Liver (tissue), 10 donors: ENCODE data around the gene ETS1. TPM values are rescaled to one million over a fixed set of nuclear protein-coding genes. Genes with fewer than 3 reads are reported as not detected.

Experiments used
- DNase-seq: peaks from one replicate; pipeline ENCODE4 v3.0.0-alpha.2; 2017; ENCODE audit warnings: low spot score
- H3K27ac ChIP-seq, 2 donors: one replicate each; pipeline ENCODE4 v1.7.0; 2013; ENCODE audit warnings: inconsistent platforms in 2 of 2, low read length in 2 of 2, control low read depth in 1 of 2, low read depth in 1 of 2, mild to moderate bottlenecking in 1 of 2
- H3K27me3 ChIP-seq, 4 donors: one replicate each; pipeline versions ENCODE4 v1.6.1 to v1.7.0; 2013; ENCODE audit warnings: low read length in 3 of 4, inconsistent platforms in 1 of 4, mild to moderate bottlenecking in 1 of 4, moderate library complexity in 1 of 4; ENCODE audit not compliant: control insufficient read depth in 4 of 4, insufficient read depth in 4 of 4
- H3K36me3 ChIP-seq, 4 donors: one replicate each; pipeline versions ENCODE4 v1.6.1 to v1.7.0; 2013; ENCODE audit warnings: low read length in 3 of 4, mild to moderate bottlenecking in 3 of 4, low read depth in 1 of 4, moderate library complexity in 1 of 4; ENCODE audit not compliant: control insufficient read depth in 4 of 4, insufficient read depth in 3 of 4
- H3K4me1 ChIP-seq, 4 donors: one replicate each; pipeline versions ENCODE4 v1.6.1 to v1.7.0; 2013; ENCODE audit warnings: low read length in 3 of 4, mild to moderate bottlenecking in 3 of 4, moderate library complexity in 1 of 4; ENCODE audit not compliant: control insufficient read depth in 4 of 4, insufficient read depth in 4 of 4
- H3K4me3 ChIP-seq, 3 donors: one replicate each; pipeline versions ENCODE4 v1.6.1 to v1.7.0; 2013; ENCODE audit warnings: low read length in 3 of 3, control low read depth in 1 of 3, low read depth in 1 of 3, mild to moderate bottlenecking in 1 of 3
- H3K9ac ChIP-seq, 2 donors: one replicate each; pipeline ENCODE4 v1.7.0; 2013; ENCODE audit warnings: low read length in 2 of 2, mild to moderate bottlenecking in 2 of 2, moderate library complexity in 2 of 2, control low read depth in 1 of 2, low read depth in 1 of 2
- H3K9me3 ChIP-seq, 4 donors: one replicate each; pipeline versions ENCODE4 v1.6.1 to v1.7.0; 2013; ENCODE audit warnings: low read length in 3 of 4; ENCODE audit not compliant: control insufficient read depth in 4 of 4
- CTCF ChIP-seq: fragments of 150-350 bp; IDR thresholded peaks from 2 replicates; pipeline ENCODE4 v1.5.1; 2017; ENCODE audit warnings: improper control_type of control experiment, low read depth, low read length; ENCODE audit not compliant: missing input control
- GABPA ChIP-seq, 2 donors: IDR thresholded peaks in 1 of 2; conservative IDR thresholded peaks in 1 of 2; 2 replicates each; pipeline ENCODE4 v1.6.1; 2016; ENCODE audit warnings: antibody characterized with exemption in 2 of 2, mild to moderate bottlenecking in 1 of 2, moderate library complexity in 1 of 2
- RAD21 ChIP-seq, 2 donors: IDR thresholded peaks; 2 replicates each; pipeline ENCODE4 v1.6.1; 2016; ENCODE audit warnings: antibody characterized with exemption in 2 of 2, mild to moderate bottlenecking in 2 of 2
- RXRA ChIP-seq, 2 donors: IDR thresholded peaks; 2 replicates each; pipeline ENCODE4 v1.6.1; 2017 to 2018; ENCODE audit warnings: antibody characterized with exemption in 2 of 2, mild to moderate bottlenecking in 1 of 2
- SP1 ChIP-seq: IDR thresholded peaks from 2 replicates; pipeline ENCODE4 v1.6.1; 2018; ENCODE audit warnings: antibody characterized with exemption, mild to moderate bottlenecking
- WGBS: extraction: QIAGEN DNeasy Blood & Tissue Kit; methylation state at CpG from one replicate; pipeline ENCODE4 v1.1.7; 2013; 5-methylcytosine and 5-hydroxymethylcytosine counted together
- polyA plus RNA-seq, 2 donors: library from polyadenylated mRNA; stranded (reverse) in 1 of 2; unstranded in 1 of 2; fragments of 200-250 nt in 1 of 2; fragments of >200 nt in 1 of 2; fragmentation: Nextera tagmentation in 1 of 2; extraction: Ambion mirVana in 1 of 2; gene quantifications; one replicate each; pipeline versions ENCODE4 v1.2.1 to v1.2.3, GENCODE V29; 2013 to 2015
- small RNA-seq: library from RNA; depleted of rRNA; stranded (forward); fragments of <200 nt; gene quantifications from one replicate; pipeline ENCODE3, GENCODE V24; 2014
- total RNA-seq, 2 donors: library from RNA; depleted of rRNA; stranded (reverse); fragments of >200 nt; gene quantifications; one replicate each; pipeline ENCODE4 v1.2.3, GENCODE V29; 2014
- TF ChIP-seq, protein P1 (sequence below): IDR thresholded peaks from 2 replicates; pipeline ENCODE4 v1.6.1; 2016; ENCODE audit warnings: antibody characterized with exemption
- TF ChIP-seq, protein P2 (sequence below): IDR thresholded peaks from 2 replicates; pipeline ENCODE4 v1.6.1; 2016; ENCODE audit warnings: antibody characterized with exemption
- donor health status: healthy.
- donor health status: healthy.
- donor health status: healthy.
- donor health status: healthy.
- donor health status: healthy.

Gene ETS1
- total and polyA plus RNA-seq, 4 donors, result 4.8 to 30.0 (median 20.3) TPM

GRCh38 chr11:128411150-128411549, 176.2 kb downstream of the ETS1 start (continued):
- no peak for TF ChIP-seq CTCF
- TF ChIP-seq, protein P1, sequence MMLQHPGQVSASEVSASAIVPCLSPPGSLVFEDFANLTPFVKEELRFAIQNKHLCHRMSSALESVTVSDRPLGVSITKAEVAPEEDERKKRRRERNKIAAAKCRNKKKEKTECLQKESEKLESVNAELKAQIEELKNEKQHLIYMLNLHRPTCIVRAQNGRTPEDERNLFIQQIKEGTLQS, result no peak

DNA sequence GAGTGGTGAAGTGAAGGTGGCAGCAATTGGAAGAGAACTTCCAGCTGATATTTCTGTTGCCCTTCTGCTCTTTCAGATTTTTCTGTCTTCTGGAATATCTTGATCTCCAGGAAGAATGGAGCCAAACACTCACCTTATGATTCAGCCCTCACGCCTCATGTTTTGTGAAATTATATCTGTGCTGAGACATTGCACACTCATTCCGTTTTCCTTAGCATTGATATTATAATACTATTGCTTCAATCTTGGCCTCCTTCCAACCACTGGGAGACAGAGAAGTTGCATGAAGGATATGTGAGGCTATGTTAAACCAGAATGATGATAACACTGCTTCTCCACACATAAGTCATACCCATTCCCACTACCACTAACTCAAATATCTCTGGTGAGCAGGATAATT, 177.9 kb downstream of the ETS1 start:
- Histone ChIP-seq H3K27me3 (no peaks in the 10 kb centered on the region), H3K4me1 (no peaks in the 10 kb centered on the region), H3K4me3 (no peak overlapping the region), H3K9me3 (peaks cover 0 to 2% (median 0%) of the 10 kb centered on the region in 4 donors), H3K9ac (no peak overlapping the region), H3K27ac (no peak overlapping the region), H3K36me3 (no peaks in the 10 kb centered on the region)
- TF ChIP-seq GABPA (IDR thresholded peaks at IDR 0.05 in 1 of 2, conservative IDR thresholded peaks at IDR 0.05 in 1 of 2) (no peak), RXRA (IDR thresholded peaks at IDR 0.05) (no peak), RAD21 (IDR thresholded peaks at IDR 0.05) (no peak), SP1 (no peak)
- TF ChIP-seq, protein P2, sequence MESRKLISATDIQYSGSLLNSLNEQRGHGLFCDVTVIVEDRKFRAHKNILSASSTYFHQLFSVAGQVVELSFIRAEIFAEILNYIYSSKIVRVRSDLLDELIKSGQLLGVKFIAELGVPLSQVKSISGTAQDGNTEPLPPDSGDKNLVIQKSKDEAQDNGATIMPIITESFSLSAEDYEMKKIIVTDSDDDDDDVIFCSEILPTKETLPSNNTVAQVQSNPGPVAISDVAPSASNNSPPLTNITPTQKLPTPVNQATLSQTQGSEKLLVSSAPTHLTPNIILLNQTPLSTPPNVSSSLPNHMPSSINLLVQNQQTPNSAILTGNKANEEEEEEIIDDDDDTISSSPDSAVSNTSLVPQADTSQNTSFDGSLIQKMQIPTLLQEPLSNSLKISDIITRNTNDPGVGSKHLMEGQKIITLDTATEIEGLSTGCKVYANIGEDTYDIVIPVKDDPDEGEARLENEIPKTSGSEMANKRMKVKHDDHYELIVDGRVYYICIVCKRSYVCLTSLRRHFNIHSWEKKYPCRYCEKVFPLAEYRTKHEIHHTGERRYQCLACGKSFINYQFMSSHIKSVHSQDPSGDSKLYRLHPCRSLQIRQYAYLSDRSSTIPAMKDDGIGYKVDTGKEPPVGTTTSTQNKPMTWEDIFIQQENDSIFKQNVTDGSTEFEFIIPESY, result no peak
- 66% methylated on average over 2 of the region's 2 CpGs for WGBS
- no peak for DNase-seq

Small RNA genes lying within 50 kb of the gene (small RNA-seq; reads per million reads assigned to genes)
- not detected for gene MIR6090

Other genes starting within 250 kb of the ETS1 start
- 10 to 100 TPM in 1 of 2 donors, 1 to 10 TPM in 1; 5.9 to 18.1 TPM for gene FLI1, start 106.5 kb upstream of the ETS1 start, total RNA-seq
- gene FLI1, start 106.5 kb upstream of the ETS1 start, polyA plus RNA-seq, result 1 to 10 TPM; 2.5 to 4.1 TPM